ENCODE results near the gene AURKA. TPM values are rescaled to one million over a fixed set of nuclear protein-coding genes. Genes with fewer than 3 reads are reported as not detected.

AURKA gene
- total and polyA plus RNA-seq, 2 of the 8 experiments (the other 6 are each of a cell fraction or from before 2014, with no cell fraction given): 45.8 to 84.8 TPM

DNA sequence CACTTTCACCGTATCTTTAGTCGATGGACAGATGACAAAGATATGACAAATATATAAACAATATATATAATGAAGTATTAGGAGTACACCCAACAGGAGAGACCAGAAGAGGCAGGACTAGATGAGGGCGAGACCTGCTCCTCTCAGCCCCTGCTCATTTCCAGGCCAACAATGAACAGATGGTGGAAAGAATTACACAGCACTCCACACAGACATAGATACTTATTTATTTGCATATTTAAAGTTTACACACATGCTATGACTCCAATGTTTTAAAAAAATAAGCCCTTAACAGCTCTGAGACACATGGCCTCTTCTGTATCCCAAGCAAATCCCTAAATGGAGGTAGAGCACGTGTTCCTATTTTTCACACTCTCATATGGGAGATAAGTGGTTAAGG, 22.8 kb downstream of the AURKA start (continued):
- TF ChIP-seq, protein P1, sequence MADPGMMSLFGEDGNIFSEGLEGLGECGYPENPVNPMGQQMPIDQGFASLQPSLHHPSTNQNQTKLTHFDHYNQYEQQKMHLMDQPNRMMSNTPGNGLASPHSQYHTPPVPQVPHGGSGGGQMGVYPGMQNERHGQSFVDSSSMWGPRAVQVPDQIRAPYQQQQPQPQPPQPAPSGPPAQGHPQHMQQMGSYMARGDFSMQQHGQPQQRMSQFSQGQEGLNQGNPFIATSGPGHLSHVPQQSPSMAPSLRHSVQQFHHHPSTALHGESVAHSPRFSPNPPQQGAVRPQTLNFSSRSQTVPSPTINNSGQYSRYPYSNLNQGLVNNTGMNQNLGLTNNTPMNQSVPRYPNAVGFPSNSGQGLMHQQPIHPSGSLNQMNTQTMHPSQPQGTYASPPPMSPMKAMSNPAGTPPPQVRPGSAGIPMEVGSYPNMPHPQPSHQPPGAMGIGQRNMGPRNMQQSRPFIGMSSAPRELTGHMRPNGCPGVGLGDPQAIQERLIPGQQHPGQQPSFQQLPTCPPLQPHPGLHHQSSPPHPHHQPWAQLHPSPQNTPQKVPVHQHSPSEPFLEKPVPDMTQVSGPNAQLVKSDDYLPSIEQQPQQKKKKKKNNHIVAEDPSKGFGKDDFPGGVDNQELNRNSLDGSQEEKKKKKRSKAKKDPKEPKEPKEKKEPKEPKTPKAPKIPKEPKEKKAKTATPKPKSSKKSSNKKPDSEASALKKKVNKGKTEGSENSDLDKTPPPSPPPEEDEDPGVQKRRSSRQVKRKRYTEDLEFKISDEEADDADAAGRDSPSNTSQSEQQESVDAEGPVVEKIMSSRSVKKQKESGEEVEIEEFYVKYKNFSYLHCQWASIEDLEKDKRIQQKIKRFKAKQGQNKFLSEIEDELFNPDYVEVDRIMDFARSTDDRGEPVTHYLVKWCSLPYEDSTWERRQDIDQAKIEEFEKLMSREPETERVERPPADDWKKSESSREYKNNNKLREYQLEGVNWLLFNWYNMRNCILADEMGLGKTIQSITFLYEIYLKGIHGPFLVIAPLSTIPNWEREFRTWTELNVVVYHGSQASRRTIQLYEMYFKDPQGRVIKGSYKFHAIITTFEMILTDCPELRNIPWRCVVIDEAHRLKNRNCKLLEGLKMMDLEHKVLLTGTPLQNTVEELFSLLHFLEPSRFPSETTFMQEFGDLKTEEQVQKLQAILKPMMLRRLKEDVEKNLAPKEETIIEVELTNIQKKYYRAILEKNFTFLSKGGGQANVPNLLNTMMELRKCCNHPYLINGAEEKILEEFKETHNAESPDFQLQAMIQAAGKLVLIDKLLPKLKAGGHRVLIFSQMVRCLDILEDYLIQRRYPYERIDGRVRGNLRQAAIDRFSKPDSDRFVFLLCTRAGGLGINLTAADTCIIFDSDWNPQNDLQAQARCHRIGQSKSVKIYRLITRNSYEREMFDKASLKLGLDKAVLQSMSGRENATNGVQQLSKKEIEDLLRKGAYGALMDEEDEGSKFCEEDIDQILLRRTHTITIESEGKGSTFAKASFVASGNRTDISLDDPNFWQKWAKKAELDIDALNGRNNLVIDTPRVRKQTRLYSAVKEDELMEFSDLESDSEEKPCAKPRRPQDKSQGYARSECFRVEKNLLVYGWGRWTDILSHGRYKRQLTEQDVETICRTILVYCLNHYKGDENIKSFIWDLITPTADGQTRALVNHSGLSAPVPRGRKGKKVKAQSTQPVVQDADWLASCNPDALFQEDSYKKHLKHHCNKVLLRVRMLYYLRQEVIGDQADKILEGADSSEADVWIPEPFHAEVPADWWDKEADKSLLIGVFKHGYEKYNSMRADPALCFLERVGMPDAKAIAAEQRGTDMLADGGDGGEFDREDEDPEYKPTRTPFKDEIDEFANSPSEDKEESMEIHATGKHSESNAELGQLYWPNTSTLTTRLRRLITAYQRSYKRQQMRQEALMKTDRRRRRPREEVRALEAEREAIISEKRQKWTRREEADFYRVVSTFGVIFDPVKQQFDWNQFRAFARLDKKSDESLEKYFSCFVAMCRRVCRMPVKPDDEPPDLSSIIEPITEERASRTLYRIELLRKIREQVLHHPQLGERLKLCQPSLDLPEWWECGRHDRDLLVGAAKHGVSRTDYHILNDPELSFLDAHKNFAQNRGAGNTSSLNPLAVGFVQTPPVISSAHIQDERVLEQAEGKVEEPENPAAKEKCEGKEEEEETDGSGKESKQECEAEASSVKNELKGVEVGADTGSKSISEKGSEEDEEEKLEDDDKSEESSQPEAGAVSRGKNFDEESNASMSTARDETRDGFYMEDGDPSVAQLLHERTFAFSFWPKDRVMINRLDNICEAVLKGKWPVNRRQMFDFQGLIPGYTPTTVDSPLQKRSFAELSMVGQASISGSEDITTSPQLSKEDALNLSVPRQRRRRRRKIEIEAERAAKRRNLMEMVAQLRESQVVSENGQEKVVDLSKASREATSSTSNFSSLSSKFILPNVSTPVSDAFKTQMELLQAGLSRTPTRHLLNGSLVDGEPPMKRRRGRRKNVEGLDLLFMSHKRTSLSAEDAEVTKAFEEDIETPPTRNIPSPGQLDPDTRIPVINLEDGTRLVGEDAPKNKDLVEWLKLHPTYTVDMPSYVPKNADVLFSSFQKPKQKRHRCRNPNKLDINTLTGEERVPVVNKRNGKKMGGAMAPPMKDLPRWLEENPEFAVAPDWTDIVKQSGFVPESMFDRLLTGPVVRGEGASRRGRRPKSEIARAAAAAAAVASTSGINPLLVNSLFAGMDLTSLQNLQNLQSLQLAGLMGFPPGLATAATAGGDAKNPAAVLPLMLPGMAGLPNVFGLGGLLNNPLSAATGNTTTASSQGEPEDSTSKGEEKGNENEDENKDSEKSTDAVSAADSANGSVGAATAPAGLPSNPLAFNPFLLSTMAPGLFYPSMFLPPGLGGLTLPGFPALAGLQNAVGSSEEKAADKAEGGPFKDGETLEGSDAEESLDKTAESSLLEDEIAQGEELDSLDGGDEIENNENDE (IDR thresholded peaks at IDR 0.05; ENCODE audit: insufficient replicate concordance, low read length): no peak
- no peak for TF ChIP-seq GABPA (IDR thresholded peaks at IDR 0.05; ENCODE audit: borderline replicate concordance, insufficient read depth, low read length)
- no peak for TF ChIP-seq TAF1 (IDR thresholded peaks at IDR 0.05; ENCODE audit: low read depth, low read length)
- TF ChIP-seq, protein P2, sequence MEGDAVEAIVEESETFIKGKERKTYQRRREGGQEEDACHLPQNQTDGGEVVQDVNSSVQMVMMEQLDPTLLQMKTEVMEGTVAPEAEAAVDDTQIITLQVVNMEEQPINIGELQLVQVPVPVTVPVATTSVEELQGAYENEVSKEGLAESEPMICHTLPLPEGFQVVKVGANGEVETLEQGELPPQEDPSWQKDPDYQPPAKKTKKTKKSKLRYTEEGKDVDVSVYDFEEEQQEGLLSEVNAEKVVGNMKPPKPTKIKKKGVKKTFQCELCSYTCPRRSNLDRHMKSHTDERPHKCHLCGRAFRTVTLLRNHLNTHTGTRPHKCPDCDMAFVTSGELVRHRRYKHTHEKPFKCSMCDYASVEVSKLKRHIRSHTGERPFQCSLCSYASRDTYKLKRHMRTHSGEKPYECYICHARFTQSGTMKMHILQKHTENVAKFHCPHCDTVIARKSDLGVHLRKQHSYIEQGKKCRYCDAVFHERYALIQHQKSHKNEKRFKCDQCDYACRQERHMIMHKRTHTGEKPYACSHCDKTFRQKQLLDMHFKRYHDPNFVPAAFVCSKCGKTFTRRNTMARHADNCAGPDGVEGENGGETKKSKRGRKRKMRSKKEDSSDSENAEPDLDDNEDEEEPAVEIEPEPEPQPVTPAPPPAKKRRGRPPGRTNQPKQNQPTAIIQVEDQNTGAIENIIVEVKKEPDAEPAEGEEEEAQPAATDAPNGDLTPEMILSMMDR (IDR thresholded peaks at IDR 0.05; ENCODE audit: control extremely low read depth in 1 of 3, insufficient read depth in 1 of 3, low read depth in 1 of 3, low read length in 3 of 3): no peak
- TF ChIP-seq CREB1 (IDR thresholded peaks at IDR 0.05): no peak

All from H1 (cell line).